HG02870 (cell line): ENCODE results near the gene MOCOS.

Experiments used
- ATAC-seq: cut with Tn5 transposase; IDR thresholded peaks from one replicate; pipeline ENCODE4 v1.9.1; 2021; ENCODE audit warnings: mild to moderate bottlenecking, moderate library complexity; ENCODE audit not compliant: unreplicated experiment

The MOCOS gene

GRCh38 chr18:36269157-36269556, 81.9 kb downstream of the MOCOS start:
- ATAC-seq, result no peak

DNA sequence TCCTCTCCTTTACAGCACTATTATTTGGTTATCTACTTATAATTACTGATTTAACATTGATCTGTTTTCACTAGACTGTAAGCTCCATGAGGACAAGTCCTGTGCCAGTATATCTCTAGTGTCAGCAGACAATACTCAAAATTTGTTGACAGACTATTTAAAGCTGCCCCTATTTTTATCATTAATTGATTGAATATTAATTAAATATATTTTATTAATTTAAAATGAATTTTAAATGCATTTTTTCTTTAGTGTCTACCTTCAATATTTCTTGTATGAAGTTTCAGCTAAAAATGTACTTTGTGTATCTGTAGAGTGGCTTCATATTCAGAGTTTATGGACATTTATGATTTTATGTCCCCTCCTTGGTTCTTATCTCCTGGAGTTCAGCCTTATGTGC, 83.9 kb downstream of the MOCOS start:
- ATAC-seq, result no peak

GRCh38 chr18:36273347-36273746, 86.0 kb downstream of the MOCOS start:
- ATAC-seq, result no peak

GRCh38 chr18:36274083-36274715, 86.9 kb downstream of the MOCOS start:
- ATAC-seq, result no peak

GRCh38 chr18:36275561-36275960, 88.3 kb downstream of the MOCOS start:
- no peak for ATAC-seq

- ATAC-seq, result no peak
Observed at GRCh38 chr18:36279001-36279400, 91.7 kb downstream of the MOCOS start.

DNA sequence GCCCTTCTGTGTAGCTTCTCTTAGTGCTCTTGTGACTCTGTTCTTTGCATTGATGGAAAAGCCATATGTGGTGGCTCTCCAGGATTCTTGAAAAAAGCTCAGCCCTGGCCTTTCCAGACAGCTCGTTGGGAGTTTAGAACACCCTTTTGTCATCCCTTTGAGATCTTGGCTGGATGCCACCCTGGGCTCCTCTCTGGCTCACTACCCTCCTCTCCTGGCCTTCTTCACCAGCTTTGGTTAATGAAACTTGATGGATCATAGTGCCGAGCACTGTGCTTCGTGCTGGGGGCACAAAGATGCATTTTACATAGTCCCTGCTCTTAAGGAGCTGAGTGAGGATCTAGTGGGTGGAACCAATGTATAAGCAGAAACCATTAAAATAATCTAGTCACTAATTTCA, 94.6 kb downstream of the MOCOS start:
- no peak for ATAC-seq

- ATAC-seq, result no peak
Observed at GRCh38 chr18:36283448-36283847, 96.2 kb downstream of the MOCOS start.

DNA sequence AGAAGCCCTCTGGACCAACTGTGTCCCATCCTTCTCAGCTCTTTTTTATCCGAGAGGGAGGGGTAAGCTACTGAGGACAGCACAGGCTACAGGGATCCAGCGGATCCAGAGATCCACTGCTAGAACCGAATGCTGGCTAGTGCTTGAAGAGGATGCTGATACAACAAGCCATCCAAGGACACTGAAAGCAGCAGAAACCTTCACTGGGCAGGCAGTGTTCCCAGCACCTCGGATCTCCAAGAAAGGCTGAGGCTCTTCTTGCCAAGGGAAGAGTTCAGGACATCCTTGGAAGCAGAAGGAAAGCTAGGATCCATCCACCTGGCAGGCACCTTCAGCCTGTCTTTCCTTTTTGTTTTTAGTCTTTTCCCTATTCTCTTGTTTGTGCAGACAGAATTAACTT, 97.0 kb downstream of the MOCOS start:
- ATAC-seq, result no peak

GRCh38 chr18:36284671-36285295, 97.5 kb downstream of the MOCOS start:
- no peak for ATAC-seq

DNA sequence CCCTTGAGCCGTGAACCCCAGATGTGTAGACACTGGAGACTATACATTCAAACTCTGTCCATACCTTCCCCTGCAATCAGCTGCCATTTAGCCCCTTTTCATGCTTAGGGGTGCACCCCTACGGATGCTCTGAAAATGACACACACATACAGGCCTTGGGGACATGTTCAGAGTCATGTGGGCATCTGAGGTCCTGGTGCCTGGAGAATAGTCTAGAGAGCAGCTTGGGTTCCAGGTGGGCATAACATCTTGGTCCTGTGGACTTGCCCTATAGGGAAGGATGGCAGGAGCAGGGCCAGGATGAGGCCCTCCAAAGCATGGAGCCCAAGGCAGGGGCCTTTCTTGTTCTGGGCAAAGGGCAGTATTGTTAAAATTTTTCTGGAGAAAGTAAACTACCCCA, 100.4 kb downstream of the MOCOS start:
- no peak for ATAC-seq

DNA sequence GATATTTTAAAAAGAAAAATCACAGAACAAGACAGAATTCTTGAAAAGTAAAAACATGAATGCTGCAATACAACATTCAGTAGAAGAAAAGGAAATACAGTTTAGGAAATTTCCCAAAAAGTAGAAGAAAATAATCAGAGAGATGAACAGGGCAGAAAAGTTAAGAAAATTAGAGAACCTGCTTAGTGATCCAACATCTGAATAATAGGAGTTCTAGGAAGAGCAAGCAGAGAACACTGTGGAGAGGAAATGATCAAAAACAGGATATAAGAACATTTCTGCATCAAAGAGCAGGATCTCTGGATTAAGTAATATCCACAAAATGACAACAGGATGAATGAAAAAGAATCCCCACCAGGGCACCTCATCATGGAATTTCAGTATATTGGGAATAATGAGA, 101.4 kb downstream of the MOCOS start:
- ATAC-seq, result no peak

DNA sequence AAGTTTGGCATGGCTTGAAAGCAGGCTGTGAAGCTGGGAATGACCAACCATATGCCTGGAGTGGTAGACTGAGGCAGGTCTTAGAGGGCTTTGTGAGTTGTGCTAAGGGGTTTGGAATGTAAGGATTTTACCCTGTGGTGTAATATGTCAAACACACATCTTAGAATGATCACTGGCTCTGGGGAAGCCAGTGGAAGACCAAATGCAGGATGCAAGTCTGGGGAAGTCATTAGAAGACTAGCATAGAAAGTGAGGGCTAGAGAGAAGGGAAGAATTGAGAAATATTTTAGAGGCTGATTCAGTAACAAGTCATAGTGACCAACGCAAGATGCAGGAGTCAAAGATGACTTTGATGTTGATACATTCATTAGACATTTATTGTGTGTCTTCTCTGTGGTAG, 106.7 kb downstream of the MOCOS start:
- no peak for ATAC-seq

GRCh38 chr18:36295214-36295613, 107.9 kb downstream of the MOCOS start:
- ATAC-seq, result no peak

DNA sequence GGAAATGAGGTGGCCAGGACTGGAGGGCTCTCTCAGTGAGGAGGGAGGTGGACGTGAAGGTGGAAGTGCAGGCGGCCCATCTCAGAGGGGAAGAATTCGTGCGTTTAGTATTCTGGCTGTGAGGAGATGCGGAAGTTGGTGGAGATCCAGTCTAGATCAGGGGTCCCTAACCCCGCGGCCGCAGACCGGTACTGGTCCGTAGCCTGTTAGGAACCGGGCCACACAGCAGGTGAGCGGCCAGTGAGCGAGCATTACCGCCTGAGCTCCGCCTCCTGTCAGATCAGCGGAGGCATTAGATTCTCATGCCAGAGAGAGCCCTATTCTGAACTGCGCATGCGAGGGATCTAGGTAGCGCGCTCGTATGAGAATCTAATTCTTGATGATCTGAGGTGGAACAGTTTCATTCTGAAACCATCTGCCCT, 108.6 kb downstream of the MOCOS start:
- no peak for ATAC-seq

GRCh38 chr18:36296650-36297416, 109.5 kb downstream of the MOCOS start:
- ATAC-seq, result peak; percentile 17

GRCh38 chr18:36297417-36298125, 110.3 kb downstream of the MOCOS start, which contains the start of gene FHOD3:
FHOD3 (plus strand) TSS chr18:36297713; CDS start chr18:36297836, 123 bp downstream.
- ATAC-seq, result peak; percentile 46

DNA sequence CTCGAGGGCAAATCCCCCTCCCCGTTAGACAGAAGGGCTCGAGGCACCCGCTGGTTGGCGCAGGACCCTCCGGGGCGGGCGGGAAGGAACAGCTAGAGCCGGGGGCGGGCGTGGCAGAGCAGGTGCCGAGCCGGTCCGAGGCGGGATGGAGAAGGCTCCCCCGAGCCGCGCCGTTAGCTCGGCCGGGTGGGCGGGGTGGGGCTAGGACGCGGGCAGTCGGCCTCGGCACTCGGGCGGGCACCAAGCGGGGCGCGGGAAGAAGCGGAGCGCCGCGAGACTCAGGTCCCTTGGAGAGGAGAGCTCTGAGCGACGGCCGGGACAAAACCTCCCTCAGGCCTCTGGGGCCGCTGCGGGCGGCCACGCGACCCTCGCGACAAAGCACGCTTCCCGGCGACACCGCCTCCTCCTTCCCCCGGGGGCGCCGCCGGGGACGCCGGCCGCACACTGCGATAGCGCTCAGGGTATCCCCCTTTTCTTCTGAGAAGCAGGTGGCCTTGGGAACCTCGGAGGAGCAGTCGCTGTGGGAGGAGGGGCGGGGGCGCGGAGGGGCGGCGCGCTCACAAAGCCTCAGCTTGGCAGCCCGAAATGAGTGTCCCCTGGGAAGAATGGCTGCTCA, 110.9 kb downstream of the MOCOS start:
- peak; percentile 30 for ATAC-seq

DNA sequence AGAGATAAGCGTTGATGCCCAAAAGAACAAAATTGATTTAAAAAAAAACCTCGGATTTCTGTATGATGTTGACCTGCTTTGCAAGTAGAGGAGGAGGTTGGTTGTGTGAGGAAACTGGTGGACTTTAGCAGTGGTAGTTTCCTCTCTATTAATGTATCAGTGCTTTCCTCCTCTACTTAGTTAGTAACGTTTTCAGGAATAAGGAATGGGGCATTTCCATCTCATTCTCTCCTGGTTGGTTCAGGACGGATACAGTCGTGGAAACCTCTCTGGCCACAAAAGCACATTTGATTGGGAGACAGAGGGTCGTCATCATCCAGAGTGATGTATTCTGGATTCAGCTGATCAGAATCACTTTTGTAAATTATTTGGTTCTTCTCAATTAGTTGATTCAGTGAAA, 111.7 kb downstream of the MOCOS start:
- no peak for ATAC-seq

GRCh38 chr18:36300211-36300610, 112.9 kb downstream of the MOCOS start:
- no peak for ATAC-seq

DNA sequence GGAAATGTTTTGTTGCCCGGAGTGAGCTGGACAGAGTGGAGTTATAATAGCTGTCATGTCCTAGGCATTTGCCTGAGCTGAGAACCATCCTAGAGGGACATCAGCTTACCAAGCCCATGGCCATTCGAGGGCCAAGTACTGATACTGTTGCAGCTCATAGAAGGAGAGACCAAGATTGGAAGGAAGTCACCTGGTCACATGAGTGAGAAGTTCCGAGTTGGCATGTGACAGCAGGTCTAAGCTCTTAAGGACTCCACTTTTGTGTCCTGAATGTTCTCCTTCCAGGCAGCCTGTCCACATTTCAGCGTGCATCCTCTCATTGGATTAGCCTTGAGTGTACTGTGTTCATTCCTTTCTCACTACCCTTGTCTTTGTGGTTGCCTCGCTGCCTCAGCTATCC, 114.6 kb downstream of the MOCOS start:
- ATAC-seq, result no peak
